Spinal cord (tissue), 4 donors: ENCODE results near the gene SNRPA1. TPM values are rescaled to one million over a fixed set of nuclear protein-coding genes. Genes with fewer than 3 reads are reported as not detected.

Experiments
- polyA plus RNA-seq, 2 donors: library from polyadenylated mRNA; unstranded; fragments of 120-200 nt; gene quantifications; one replicate each; pipeline ENCODE4 v1.2.1, GENCODE V29; 2013; ENCODE audit not compliant: insufficient read length in 2 of 2
- total RNA-seq, 2 donors: library from RNA; depleted of rRNA in 1 of 2; stranded (reverse); fragments of 120-200 nt in 1 of 2; fragments of >200 nt in 1 of 2; gene quantifications; one replicate each; pipeline versions ENCODE4 v1.2.3 to v1.2.4, GENCODE V29; 2013 to 2014

The SNRPA1 gene
- total and polyA plus RNA-seq, 4 donors = 23.6 to 53.9 (median 37.1) TPM

Other genes starting within 250 kb of the SNRPA1 start
- gene CHSY1, start 43.2 kb downstream of the SNRPA1 start, total RNA-seq = 10 to 100 TPM; 36.2 to 67.3 TPM
- 10 to 100 TPM; 28.2 to 29.1 TPM for gene CHSY1, start 43.2 kb downstream of the SNRPA1 start, polyA plus RNA-seq
- 10 to 100 TPM; 32.6 to 79.8 TPM for gene SELENOS, start 17.8 kb downstream of the SNRPA1 start, total RNA-seq
- gene SELENOS, start 17.8 kb downstream of the SNRPA1 start, polyA plus RNA-seq = 10 to 100 TPM; 63.0 to 64.9 TPM
- 10 to 100 TPM; 12.3 to 14.3 TPM for gene PCSK6, start 194.5 kb upstream of the SNRPA1 start, total RNA-seq
- 10 to 100 TPM in 1 of 2 donors, 1 to 10 TPM in 1; 8.6 to 11.1 TPM for gene PCSK6, start 194.5 kb upstream of the SNRPA1 start, polyA plus RNA-seq